GM18870 (cell line): ENCODE results near the gene GALNTL6.
"Not testable (repeated sequence)": the region's sequence is repeated elsewhere in the genome, so short reads cannot be mapped to it uniquely, and the experiment has no call there.

Source experiments
- ATAC-seq: cut with Tn5 transposase; IDR thresholded peaks from one replicate; pipeline ENCODE4 v1.9.1; 2021; ENCODE audit warnings: moderate library complexity; ENCODE audit not compliant: unreplicated experiment

Gene GALNTL6

DNA sequence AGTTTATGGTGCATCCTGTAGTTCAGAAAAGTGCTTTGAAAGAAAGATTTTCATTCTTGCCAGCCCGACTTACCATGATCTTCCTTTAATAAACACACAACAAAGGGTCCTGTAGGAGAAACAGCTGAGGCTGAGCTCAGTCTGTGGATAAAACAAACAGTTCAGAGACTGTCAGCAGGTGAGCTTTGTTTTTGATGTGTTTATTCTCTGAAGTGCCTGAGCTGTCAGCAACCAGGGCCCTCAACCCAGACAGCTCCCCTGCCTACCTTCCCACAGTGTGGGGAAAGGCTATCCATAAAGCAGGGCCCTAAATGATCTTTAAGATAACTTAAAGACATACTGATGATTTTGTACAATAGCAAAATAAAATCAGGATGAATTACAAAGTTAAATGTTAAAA, 896.2 kb downstream of the GALNTL6 start:
- no peak for ATAC-seq

DNA sequence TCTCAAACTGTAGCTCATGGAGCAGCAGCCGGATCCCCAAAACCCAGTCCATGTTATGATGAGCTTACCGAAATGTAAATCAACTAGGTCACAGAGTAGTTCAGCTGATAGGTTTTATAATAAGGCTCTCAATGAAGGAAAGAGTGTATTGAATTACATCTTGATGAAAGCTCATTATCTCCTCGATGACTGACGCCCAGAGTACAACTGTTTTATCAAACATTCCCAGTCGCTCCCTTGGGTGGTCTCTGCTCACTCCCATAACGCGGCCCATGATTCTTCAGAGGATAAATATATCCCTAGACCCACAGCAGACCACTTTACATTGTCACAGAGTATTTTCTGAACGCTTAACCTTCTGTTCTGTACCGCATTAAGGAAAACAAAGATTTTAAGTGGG, 903.1 kb downstream of the GALNTL6 start:
- no peak for ATAC-seq

DNA sequence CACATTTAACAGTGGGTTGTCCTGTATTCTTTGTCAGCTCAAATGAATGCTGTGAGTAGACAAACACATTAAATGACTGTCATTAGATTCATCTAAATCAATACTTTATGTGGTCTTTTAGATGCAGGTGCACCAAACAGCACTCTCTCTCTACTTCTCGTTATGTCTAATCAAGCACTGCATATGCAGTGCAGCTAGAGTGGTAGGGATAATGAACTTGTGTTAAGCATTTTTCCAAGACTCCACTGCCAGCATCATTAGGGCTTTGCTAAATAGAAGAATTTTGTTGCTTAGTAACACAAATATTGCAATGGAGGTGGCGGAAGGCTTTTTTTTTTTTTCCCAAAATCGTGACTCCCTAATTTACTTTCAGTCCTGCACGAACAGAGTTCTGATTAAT, 908.5 kb downstream of the GALNTL6 start:
- no peak for ATAC-seq

DNA sequence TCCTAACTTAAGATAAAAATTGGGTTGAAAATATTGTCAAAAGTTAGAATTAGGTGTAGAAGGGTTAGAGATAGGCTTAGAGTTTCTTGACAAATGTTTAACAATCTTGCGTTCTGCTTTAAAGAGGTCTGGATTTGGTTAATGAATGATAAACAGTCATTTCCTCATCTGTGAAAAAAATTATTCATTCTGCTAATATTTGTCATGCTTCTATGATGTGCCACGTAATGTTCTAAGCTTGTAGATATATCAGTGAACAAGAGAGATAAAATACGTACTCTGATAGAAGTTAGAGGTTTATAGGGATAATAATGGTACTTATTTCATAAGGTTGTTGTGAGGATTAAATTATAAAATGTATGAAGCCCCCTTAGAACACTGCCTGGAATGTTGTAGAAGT, 912.4 kb downstream of the GALNTL6 start:
- ATAC-seq, result no peak

DNA sequence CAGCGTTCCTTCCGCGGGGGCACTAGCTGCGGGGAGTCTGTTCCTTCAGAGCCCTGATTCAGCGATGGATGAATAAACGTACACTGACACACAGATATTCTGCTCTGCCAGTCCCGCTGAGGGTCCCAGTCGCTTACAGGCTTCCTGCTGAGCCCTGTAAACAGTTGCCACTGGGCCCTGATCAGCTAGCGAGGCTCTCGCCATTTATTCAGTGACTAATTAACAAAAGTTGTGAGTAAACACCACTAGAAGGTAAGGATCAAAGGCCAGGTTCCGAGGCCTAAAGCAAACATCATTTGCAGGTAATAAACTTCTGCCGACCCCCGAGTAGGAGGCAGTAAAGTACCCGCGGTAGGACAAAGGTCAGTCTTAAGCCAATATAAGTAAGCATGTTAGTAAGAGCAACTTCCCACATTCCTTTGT, 912.8 kb downstream of the GALNTL6 start:
- no peak for ATAC-seq

DNA sequence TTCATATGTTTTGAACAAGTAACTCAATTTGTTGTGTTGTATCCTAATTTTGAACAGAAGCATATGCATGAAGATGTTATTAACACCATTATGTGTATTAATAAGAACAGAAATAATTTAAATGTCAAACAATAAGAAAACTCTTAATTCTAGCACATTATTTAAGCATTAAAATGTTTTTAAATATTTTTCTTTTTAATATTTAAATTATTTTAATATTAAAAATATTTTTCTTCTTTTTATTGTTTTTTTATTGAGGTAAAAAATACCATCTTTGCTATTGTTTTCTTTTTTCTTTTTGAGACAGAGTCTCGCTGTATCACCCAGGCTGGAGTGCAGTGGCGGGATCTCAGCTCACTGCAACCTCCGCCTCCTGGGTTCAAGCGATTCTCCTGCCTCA, 914.4 kb downstream of the GALNTL6 start:
- ATAC-seq, result no peak

DNA sequence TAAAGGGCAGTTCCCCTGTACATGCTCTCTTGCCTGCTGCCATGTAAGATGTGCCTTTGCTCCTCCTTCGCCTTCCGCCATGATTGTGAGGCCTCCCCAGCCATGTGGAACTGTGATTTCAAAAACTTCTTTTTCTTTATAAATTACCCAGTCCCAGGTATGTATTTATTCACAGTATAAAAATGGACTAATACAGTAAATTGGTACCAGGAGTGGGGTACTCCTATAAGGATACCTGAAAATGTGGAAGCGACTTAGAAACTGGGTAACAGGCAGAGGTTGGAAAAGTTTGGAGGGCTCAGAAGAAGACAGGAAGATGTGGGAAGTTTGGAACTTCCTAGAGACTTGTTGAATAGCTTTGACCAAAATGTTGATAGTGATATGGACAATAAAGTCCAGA, 920.4 kb downstream of the GALNTL6 start:
- not testable (repeated sequence) for ATAC-seq

DNA sequence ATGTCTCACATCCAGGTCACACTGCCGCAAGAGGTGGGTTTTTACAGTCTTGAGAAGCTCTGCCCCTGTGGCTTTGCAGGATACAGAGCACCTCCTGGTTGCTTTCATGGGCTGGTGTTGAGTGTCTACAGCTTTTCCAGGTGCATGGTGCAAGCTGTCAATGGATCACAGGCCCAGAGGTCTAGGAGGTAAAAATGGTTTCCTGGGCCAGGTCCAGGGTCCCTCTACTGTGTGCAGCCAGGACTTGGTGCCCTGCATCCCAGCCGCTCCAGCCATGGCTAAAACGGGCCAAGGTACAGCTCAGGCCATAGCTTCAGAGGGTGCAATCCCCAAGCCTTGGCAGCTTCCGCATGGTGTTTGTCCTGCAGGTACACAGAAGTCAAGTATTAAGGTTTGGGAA, 921.4 kb downstream of the GALNTL6 start:
- ATAC-seq, result no peak

DNA sequence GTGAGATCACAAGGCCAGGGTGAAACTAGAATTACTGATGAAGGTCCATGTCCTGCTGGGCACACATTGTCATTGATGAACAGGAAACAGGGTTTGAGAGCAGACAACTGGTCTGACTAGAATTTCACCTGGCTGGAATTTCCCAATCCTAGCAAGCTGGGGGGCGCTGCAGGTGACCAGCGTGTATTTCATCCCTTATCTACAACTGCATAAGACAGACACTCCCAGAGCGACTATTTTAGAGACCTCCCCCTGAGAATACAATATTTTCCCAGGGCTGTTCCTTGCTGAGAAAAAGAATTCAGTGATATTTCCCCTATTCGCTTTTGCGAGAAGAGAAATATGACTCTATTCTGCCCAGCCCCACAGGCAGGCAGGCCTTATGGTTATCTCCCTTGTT, 922.8 kb downstream of the GALNTL6 start:
- ATAC-seq, result no peak

DNA sequence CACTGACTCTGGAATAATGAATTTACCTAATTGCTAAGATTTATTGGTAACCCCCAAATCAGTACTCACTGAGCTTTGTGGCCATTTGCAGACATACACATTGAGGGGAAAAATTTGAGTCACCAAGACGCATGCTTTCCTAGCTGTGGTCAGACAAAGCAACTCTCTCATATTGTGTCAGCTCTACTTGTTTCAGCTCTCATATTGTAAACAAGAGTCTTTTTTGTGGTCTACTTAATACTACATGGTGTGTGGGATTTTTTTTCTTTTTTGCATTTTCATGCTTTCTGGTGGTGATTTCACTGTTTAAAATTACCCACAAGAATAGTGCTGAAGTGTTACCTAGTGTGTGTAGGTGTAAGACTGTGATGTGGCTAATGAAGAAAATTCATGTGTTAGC, 927.2 kb downstream of the GALNTL6 start:
- peak; percentile 100 for ATAC-seq

DNA sequence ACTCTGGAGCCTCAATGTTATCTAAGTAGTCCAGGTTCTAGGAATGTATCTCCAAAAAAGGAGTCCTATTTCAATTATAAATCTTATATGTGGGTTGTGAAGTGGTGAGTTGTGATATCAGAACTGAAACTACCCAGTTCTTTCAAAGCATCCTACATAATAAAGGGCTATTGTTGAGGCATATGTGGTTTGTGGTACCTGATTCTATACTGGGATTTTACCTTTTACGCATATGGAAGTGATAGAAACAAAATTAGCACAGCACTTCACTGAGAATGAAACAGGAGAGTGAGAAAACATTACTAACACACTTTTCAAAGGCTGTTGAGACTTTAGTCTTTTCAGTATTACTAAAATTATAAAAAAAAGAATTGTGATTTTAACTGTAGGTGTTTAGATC, 937.7 kb downstream of the GALNTL6 start:
- peak; percentile 100 for ATAC-seq

DNA sequence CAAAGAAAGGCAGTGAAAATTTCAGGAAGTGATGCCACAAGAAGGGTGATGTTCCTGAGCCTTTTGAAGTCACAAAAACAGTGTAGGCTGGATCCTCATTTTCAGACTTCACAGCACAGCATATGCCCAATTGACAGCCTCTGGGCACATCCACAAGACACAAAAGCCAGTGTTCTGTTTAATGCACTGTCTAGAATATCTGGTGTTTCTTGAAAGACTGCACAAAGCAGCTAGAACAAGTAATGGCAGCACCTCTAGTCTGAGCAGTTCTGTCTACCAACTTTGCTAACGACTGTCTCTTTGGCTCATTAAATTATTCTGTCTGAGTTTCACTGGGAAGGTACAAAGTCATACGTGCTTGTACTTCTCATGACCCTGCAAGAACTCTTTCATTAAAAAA, 938.3 kb downstream of the GALNTL6 start:
- ATAC-seq, result no peak

DNA sequence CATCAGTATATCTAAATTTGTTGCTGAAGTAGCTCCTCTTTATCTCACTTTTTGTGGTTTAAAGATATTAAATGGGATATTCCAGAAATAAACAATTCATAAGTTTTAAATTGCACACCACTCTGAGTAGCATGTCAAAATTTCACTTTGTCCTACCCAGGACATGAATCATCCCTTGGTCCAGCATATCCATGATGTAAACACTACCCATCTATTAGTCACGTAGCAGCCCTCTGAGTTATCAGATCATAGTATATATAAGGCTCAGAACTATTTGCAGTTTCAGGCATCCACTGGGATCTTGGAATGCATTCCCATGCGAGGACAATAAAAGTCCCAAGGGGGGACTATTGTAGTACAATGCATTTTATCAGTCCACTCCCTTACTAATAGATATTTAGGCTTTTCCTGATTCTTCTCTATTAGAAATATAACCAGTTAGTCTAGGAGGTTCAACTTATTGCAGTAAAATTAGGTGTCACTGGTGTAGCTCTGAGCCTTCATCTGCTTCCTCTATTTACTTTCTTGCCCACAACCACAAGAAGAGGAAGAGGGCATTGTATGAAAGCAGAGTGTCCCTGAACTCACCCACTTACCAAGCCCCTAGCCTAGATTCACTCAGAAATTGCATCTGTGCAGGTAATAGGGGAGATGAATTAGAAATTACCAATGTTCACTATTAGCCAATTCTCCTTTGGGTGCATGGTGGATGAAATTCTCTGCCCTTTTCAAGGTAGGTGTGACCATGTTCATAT, 945.6 kb downstream of the GALNTL6 start:
- ATAC-seq, result peak; percentile 54

DNA sequence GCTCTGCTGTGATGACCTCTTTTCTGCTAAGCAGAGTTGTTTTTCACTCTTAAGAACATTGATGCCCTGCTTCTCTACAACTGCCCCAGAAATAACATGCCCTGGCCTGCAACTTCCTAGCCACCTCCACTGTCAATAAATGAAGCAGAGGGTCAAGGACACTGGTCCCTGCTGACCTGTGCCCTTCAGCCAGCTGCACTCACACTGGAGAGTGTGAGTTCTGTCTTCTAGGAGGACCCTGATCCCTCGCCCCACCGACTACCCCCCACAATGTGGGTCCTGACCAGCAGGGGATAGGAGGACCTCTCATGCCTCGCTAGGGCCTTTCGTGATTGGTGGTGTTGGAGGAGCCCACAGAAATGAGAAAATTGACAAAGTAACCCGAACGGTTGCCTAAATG, 947.3 kb downstream of the GALNTL6 start:
- no peak for ATAC-seq

DNA sequence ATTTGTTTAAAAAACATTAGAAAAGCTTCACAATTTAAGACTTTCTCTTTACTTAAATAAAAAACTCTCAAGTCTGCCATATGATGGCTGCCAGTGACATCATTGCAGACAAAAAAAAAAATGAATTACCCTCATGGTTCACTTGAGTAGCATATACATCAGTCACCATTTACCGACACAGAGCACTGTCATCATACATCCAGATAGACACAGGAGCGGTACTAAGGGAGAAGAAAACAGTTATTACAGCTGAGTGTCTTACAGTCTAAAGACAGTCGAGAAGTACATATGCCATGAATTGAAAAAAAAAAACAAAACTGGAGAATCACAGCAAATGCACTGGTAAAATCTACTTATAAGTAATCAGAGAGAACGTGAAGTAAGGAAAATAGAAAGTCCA, 949.7 kb downstream of the GALNTL6 start:
- no peak for ATAC-seq

DNA sequence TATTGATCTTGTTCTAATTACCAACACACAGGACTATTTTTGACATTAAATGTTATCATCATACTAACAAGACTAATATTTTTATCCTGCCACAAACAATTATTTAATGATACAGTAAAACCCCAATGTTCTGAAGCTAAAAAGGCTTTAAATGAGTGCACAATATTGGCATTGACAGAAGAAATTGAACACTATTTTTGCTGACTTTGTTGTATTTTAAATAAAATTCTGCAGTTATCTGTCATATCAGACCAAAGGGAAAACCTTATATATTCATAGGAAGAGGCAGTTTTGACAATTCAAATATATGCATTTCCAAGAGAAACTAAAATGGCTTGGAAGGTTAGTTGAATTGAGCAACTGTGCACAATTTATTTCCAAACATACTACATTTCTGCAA, 957.6 kb downstream of the GALNTL6 start:
- no peak for ATAC-seq

DNA sequence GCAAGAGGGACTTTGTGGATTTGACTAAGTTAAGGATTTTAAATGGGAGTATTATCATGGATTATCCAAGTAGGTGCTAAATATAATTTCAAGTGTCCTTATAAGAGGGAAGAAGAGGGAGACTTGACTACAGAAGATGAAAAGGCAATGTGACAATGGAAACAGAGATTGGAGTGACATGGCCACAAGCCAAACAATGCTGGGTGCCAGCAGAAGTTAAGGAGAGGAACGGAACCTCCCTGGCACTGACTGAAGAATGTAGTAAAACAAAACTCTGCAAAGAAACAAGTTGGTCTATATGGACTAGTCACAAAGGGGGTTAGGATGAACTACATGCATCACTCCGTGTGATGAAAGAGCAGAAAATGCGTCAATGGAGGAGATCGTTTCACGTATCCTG, 959.6 kb downstream of the GALNTL6 start:
- ATAC-seq, result no peak

DNA sequence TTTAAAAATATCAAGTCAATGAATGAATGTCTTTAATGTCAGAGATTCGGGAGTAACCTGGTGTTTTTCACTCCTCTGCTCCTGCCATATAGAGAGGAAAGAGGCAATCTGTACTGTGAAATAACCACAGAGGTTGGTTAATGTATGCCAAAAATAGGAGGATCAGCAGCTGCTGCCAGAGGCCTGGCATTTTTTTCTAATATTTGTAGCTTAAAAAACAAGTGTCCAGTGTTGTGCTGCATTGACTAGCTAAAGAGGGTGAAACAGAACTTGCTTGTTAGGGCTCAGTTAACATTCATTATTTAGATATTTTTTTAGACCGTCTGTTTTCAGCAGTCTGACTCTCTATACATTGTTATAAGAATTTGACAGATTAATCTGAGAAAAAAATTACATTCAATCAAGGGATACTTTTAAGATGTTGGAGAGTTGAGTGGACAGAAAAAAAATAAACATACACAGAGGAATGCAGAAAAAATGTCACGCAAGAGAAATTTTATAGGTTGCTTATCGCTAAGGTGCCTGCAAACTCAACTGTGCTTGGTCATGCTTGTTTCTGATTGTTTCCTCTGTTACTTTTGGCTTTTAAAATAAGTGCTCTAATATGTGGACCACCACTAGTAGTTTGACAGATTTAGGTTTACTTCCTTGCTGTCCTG, 963.1 kb downstream of the GALNTL6 start:
- ATAC-seq, result no peak

DNA sequence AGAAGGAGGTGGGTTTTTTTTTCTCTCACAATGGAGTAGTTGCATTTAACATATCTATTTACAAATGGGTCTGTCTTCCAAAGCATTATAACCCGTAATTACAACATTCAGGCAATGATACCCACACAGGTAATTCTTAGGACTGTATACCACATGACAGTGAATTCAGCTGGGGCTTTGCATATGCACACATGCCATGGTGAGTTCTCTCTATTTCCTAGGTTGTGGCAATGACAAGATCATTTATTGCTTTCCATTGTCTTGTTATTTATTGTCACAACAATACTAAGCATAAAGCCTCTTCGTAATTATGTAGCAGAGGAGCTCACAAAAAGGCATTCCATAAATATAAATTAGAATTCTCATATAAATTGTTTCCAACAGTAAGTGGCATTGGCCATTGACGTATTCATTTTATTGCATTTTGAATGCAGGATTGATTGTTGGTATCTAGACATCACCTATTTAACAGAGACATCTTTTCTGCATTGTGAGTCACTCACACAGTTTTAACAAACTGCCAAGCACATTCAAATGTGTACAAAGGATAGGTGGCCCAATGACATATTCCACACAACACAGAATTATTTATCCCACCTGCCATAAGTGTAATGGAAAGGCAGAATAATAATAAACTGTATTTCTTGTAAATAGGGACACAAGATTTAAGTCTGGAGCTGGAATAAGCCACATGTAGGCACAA, 964.7 kb downstream of the GALNTL6 start:
- no peak for ATAC-seq

DNA sequence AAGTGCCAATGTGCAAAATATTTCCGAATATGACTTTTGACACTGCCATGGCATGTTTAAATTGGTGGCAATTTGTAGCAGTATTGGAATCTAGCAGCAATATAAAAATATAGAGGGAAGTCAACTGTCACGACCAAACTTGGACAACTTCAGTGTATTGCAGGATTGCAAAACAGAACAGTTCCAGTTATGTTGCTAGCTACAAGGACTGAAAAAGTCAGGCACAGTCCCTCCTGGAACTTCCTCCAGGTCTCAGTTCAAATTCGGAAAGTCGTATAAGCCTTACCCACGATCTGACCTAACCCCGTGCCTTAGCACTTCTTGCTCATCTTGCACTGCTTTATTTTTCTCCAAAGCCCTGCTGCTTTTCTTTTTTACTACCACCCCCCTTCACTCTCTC, 965.4 kb downstream of the GALNTL6 start:
- no peak for ATAC-seq

DNA sequence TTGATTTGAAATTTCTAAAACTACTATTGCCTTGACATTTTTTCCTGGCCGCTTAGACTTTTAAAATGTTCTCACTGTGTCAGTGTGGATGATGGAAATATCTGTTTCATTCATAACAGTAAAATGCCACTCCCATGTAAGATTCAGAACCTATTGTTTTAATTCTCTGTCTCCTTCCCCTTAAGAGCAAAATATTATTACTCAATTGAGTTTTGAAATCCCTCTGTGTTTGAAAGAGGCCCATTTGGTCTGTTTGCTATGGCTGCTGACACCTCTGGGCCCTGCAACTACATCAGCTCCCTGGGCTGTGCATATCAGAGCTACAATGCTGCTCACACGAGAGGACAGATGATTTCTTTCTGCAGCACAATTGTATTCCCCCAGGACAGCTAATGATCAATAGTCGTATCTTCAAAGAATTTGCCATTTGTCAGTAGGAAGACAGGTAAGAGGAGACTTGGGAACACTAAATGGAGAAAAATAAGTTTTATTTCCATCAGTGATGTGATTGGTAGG, 967.4 kb downstream of the GALNTL6 start:
- ATAC-seq, result no peak

DNA sequence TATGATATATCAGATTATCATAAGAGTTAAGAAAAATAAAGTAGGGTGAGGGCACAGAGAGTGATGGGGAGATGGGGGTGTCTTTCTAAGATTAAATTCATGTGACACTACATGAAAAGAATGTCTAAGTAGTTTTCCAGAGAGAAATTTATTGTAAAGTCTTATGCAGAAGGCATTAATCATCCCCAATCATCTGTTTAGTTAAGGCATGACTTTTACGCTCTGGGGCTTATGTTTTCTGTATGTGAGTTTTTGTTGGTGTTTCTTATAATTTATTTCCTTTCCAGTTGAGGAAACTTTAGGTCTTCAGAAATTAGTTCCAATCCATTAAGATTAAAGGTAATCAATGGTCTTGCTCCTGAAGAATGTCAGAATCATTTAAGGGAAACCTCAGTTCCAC, 972.4 kb downstream of the GALNTL6 start:
- no peak for ATAC-seq
